C1 segment of cervical spinal cord (tissue), 14 donors: Measurements from ENCODE around the gene NUP93.
A peak's percentile ranks its signal among the peaks of the same experiment; 100 is the strongest.

Source experiments
- DNase-seq, 14 donors: peaks; one replicate each; lab custom pipeline; 2025; lab: John Stamatoyannopoulos, UW

NUP93 gene

DNA sequence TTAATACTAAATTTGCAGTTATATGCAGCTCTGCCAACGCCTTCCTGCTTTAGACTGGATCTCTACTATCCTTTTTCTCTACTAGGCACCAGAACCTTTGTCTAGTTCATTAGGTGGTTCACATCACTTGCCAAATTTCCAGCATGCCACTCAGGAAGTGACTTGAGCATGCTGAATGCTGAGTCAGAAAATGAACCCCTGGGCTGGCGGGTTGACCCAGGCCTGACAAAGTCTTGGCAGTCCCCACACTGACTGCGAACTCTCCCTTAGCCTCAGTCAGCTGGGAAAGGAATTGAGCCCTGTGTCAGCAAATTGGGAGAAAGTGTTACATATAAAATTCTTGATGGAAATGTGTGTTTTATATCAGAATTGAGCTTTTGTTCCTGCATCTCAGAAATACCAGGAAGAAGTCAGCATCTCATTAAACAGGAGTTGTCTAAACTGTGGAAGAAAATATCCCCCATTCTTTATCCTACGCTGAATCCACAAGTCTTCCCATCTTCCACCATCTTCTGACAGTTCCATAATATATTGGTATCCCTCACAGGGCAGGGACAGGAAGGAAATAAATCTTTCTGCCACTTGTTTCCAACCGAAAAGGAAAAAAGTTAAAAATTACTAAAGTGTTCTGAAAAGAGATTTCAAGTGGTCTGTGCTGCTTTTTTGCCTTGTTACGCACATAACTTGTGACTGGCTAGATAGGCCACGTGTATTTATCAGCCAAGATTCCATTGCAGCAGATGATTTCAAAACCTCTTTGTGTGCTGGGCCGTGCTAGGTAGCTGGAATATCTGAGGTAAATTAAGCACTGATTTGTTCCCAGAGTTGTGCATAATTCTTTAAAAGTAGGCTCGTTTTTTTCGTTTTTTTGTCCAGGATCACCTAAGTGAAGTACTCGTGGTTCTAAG lies 118.4 kb downstream of the NUP93 start:
- peak in 4 of 14 donors; percentile 10 to 58 (median 18) for DNase-seq

DNA sequence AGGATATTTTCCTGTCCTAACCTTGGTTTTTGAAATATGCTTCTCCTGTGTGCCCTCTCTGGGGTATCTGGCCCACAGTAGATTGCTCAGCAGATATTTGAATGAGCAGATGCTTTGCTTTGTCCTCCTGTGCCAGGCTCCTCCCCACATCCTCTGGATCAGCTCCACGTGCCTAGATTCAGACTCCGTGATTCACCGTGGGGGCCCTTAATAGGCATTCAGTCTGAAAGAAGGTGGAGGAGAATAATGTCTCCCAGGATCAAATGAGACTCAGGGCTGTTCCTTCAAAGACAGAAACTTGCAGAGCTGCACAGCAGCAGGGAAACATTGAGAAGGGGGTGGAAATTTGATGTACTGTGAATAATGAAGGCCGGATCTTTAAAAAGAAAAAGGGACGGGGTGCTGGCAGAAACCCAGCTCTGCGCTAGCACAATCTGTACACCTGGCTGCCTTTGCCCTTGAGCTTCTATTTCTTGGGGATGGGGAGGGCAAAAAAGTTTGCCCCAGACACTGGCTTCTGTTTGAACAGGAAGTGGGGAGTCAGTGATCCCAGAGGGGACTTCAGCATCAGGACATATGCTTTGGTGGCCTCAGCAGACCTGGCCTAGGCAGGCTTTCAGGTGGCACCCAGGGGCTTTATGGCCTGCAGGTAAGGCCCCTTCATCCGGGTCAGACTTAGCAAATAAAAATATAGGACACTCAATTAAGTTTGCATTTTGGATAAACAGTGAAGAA lies 119.2 kb downstream of the NUP93 start:
- peak in 1 of 14 donors; percentile 11 for DNase-seq

DNA sequence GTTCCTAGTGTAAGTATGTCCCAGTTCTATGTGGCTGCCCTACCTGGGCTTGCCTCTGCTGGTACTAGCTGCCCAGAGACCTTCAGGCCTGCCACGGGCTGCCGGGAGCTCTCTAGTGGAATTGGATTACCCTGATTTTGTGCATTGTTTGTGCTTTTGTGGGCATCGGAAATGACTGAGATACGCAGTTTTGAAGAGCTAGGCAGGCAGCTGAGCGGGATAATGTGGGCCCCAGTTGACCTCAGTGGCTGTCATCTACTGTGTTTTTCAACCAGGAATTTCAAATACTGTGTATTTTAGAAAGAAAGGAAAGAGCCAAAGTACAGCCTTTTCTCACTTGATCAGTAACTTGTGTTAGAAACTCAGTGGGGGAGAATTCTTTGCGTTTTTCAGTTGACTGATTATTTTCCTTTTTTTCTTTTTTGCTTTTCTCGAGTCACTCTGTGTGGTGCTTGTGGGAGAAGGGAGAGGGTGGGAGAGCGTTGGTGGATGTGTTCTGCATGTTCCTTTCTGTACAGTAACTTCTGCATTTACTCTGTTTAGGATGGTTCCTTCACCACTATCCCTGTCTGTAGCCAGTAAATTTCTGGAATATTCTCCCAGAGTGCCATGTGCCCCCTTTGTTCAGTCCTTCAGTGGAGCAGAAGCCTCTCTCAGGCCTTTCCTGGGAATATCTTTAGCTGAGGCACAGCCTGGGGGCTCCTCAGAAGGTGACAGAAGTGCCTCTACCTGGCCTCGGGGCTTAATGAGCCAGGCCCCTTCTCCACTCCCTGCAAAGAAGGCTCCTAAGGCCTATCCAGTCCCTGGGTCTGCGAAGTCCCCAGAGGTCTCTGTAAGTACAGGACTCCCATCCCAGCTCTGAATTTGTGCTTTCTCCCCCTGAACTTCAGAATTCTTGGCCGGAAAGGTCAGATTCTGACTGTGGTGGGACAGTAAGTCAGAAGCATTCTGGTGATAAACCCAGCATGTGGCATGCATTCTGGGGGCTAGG lies 120.1 kb downstream of the NUP93 start:
- no peak for DNase-seq

DNA sequence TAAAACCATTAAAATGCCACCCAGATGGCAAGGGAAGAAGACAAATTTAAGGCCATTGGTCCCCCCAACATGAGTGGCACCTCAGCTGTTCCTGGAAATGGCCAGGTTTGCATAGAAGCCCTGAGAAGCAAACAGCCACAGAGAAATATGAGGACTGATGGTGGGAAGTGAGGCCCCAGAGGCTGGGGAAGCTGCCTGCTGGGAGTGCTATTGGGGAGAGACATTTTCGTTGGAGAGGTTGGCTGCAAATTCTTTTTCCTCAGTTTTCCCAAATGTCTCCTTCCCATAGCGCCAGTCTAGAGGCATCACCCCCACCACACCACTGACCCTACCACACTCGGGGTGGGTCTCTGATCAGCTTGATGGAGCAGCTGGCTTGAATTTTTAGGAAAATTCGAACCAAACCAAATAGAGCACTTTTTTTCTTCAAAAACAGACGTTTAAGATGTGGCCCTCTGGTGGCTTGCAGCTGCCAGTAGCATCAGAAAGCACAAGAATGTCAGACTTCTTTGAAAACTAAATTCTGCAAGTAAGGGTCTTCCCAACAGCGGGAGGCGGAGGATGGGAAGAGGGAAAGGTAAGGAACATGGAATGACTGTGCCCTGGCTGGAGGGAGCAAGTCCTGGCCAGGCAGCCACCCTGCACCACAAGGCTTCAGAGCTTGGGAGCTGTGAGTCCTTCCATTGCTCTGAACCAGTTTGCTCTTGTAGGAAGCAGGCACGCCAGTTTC lies 121.9 kb downstream of the NUP93 start:
- DNase-seq, result no peak

DNA sequence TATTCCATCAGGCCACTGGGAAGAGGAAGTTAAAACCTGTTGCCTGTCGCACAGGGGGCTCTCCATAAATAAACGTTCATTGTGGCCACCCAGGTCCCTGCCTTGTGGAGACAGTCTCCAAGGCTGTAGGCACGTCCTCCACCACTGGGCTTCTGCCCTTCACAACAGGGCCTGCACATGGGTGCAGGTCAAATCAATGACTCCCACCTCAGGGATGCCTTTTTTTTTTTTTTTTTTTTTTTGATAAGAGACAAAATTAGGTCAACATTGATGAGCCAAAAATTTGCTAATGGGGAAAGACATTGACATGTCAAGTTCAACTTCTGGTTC lies 122.4 kb downstream of the NUP93 start:
- DNase-seq, result no peak

DNA sequence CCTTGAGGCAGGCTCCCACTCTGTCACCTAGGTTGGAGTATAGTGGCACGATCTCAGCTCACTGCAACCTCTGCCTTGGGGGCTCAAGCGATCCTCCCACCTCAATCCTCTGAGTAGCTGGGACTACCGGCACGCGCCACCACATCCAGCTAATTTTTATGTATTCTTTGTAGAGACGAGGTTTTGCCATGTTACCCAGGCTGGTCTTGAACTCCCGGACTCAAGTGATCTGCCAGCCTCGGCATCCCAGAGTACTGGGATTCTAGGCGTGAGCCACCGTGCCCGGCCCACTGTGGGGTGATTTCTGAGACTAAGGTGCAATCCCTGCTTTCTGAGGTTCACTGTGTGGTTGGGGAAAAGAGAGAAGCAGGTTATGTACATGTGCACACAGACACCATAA lies 123.0 kb downstream of the NUP93 start:
- DNase-seq, result no peak

DNA sequence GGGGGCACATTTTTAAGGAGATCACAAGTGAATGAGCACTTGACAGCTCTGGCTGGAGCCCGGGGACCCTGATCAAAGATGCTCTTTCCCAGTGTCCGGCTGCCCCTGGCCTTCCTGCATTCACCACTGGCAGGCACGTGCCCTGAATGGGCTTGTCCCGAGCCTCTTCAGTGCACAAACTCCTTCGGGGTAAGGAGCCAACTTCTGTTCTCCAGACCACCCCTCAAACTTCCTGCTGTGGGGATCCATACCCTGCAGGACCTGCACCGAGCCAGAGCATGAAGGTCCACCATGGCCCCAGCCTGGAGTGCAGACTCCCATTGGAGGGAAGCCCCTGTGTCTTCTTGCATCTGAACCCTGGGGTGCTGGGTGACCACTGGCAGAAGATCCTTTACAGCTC lies 125.3 kb downstream of the NUP93 start:
- no peak for DNase-seq

DNA sequence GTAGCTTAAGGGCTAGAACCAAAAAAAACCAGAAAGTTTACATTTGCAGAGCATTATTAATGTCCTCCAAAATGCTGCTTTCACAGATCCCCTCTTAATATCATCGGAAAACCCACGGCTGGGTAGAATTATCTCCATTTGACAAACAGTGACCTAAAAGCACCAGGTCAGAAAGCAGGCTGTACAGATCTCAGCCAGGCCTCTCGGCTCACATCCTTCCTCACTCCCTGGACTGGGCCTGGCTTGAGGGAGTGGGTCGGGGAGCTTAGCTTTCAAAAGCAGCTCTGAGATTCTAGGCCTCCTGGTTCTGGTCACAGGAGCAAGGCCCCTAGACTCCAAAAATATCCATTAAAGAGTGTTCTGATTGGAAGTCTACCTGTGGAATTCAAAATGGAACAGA lies 126.0 kb downstream of the NUP93 start:
- DNase-seq, result no peak

DNA sequence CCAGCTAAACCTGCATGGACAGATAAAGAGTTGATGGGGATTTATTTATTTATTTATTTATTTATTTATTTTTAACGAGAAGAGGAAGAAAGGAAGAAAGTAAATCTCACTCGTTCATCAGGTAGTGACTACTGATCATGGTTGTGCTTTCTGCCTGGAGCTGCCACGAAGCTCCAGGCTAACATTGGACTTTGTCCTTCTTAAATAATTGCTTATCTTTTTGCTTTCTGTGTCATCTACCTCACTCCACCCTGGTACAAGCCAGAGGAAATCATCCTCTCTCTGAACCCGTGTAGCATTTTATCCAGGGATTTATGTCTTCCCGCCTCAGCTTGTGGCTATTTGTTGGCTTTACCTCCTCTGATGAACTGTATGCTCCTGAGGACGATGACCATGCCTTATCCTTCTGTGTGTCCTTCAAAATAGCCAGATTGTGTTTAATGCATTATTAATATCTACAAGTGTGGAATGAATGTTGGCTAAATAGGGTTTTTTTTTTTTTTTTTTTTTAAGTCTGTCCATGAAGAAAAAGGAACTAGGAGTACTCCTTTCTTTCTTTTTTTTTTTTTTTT lies 127.0 kb downstream of the NUP93 start:
- no peak for DNase-seq

DNA sequence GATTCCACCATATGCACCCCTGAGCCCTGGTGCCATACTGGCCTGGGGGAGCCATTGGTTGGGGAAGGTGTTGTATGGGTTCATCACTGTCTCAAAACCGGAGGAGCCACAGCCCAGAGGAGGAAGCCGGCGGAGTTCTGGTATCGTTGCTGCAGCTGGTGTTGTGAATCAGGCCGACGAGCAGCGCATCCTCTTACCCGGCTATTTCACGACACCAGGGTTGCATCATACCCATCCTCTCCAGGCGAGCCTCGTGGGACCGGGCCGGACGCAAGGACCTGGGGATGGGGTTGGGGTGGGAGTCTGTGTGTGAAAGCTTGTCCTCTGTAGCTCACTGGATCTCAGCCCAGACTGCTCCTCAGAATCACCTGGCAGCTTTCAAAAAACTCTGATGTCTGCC lies 128.4 kb downstream of the NUP93 start:
- no peak for DNase-seq

DNA sequence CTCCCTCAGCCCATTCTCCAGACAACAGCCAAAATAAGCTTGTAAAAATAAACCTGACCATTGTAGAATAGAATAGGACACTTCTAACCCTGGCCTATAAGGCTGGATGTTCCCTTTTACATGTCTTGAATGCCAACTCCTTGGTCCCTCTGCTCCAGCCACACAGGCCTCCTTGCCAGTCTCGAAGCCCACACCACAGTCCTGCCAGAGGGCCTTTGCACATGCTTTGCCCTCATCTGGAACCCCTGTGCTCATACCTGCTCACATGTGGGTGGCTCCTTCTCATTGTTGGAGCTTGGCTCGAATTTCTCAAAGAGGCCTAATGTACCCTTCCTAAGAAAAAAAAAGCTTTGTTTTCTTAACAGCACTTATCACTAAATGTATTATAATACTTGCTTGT lies 129.7 kb downstream of the NUP93 start:
- DNase-seq, result no peak

DNA sequence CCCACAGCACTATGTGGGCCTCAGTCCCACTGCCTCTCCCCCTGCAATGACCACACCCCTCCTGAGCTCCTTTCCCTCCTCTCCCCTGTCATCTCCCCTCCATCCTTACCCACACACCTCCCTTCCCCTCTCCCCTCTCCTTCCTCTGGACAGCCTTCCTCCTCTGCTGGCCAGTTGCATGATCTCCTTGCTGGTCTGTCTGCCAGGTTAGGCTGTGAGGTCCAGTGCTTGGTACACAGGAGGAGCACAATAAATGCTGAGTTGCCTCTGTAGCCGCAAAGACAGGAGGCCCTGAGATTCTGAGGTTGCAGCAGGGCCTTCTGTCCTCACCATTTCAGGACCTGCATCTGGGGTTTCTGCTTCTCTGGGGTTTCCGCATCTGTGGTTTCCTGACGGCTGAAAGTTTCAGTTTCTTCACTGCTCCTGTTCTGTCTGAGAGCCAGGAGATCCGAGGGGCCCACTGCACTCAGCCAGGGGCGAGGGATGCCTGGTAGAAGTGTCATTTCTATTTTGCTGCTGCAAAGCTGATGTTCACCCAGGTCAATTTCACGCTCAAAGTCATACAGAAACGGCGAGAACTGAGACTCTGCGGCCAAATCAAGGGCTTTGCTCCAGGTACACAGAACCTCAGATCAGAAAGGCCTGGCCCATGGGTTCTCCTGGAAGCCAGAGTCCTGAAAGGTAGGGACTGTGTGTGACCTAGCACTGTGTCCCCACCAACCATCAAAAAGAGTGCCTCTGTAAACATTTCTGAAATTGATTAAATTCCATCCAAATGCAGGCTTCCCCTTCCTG lies 130.5 kb downstream of the NUP93 start:
- DNase-seq, result peak in 1 of 14 donors; percentile 31

DNA sequence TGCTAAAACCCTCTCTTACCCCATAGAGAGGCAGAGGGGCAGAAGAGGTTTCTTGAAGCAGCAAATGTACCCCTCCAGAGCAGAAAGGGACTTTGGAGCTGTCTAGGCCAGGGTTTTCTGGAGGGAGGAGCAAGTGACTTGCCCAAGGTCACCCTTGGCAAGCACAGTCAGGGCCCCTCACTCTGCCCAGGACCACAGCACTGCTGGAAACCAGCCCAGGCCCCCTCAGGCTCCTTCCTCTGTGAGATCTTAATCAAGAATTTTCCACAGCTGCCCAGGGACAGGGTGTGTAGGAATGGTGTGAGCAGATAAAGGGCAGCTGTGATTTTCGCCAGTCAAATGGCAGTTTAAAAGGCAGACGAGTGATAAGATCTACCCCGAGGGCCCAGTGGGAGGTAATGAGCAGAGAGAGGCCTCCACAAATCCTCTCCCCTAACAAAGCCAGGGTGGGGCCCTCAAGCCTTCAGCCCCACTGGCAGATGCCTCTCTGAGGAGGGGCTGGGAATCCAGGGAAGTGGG lies 131.2 kb downstream of the NUP93 start:
- no peak for DNase-seq

DNA sequence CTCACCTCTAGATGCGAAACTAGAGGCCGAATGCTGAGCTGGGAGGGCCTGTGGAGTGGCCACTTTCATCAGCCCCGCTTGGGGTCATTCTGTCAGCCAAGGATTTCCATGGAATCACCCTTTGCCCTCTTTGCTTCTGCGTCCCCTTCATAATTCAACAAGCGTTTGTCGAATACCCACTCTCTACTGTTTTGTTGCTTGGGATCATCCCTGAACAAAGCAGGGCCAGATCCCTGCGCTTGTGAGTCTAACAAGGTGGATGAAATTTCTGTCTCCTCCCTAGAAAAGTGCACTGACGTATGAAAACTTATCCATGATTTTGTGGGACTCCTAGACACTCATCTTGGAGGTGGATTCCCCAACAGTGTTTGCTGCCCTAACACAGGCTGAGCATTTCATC lies 131.8 kb downstream of the NUP93 start:
- no peak for DNase-seq

DNA sequence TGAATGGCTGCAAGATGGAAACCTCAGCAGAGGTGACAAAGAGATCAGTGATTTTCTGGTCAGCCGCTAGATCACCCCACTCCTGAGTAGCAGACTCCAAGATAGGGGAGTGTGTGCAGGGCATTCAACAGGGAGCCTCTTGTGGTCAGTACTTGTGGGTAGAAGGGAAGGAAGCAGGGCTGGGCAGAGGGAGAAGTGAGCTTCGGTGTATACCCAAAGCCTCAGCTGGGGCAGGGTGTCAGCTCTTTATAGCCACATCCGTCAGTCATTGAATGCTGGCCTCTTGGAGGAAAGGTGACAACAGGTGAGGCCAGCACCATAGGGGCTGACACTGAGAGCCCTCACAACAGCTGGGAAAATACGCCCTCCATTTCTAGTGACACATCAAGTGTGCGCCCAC lies 132.8 kb downstream of the NUP93 start:
- DNase-seq, result no peak

DNA sequence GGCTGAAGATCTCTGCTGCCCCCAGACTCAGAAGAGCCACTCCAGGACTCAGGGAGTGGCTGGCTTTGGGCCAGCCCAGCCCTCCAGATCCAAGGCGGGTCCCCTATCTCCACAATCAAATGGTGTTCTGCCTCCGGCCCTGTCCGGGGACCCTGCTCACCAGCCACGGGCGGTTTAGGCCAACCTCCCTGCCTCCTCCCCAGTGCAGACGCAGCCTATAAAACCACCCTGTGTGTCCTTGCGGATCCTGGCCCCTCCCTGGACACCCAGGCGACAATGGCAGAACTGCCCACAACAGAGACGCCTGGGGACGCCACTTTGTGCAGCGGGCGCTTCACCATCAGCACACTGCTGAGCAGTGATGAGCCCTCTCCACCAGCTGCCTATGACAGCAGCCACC lies 135.0 kb downstream of the NUP93 start, which contains the start of gene SLC12A3:
SLC12A3 (plus strand) TSS at position 248 of the 400 bp plus-strand sequence; CDS start at position 277, 29 bp downstream.
- DNase-seq, result no peak

DNA sequence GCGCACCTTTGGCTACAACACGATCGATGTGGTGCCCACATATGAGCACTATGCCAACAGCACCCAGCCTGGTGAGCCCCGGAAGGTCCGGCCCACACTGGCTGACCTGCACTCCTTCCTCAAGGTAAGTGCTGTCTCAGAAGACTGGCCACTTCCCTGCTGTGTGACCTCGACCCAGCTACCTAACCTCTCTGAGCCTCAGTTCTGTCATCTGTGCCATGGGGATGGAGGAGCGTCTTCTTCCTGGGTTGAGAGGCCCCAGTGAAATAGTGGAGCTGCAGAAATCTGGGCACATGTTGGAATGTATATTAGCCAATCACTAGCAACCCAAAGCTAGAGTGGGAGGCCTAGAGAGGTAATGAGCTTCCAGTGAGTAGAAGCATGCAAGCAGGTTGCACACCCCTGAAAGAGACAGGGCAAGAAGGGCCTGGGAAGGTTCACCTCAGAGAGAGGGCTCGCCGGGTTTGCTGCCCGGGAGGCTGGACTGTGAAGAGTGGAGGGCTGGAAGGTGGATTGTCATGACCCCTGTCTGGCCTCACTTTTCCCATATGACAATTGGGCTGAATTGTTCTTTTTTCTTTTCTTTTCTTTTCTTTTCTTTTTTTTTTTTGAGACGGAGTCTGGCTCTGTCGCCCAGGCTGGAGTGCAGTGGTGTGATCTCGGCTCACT lies 135.6 kb downstream of the NUP93 start:
- no peak for DNase-seq

DNA sequence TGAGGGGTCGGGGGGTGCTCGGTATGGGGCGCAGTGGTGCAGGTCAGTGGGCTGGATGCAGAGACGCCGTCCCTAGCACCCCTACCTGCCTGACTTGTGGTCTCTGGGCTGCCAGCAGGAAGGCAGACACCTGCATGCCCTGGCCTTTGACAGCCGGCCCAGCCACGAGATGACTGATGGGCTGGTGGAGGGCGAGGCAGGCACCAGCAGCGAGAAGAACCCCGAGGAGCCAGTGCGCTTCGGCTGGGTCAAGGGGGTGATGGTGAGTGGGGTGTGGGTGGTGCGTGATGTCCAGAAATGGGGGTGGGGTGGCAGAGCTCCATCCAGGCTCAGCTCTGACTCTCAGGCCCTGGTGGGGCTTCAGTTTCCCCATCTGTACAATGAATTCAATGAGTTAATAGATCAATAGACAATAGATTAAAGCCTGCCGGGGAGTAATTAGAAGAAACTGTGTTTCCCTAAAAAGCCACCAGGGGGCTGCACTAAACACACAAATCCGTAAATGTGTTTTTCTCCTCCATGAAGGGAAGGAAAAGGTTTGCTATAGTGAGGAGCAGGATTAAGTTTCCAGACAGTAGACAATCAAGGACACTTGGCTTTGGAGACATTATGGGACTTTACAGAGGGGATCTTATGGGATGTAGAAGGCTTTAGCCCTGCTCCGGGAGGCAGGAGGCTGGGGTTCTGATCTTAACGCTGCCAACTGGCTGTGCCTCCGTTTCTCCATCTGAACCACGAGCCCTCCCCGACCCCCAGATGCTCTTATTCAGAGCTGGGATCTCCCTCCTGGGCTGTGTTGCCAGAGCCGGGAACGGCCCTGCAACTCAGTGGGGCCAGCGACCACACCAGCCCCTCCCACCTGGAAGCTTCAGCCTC lies 137.3 kb downstream of the NUP93 start:
- DNase-seq, result peak in 1 of 14 donors; percentile 12
